NCI-H187 (cell line): Measurements from ENCODE around the gene KISS1R.
"Not testable (repeated sequence)": the region's sequence is repeated elsewhere in the genome, so short reads cannot be mapped to it uniquely, and the experiment has no call there.

Experiments used
- DNase-seq, 2 experiments: peaks; one replicate each; lab custom pipeline; 2025; lab: John Stamatoyannopoulos, UW

Gene KISS1R

GRCh38 chr19:953445-954271 lies 36.5 kb downstream of the KISS1R start:
- DNase-seq = no peak

GRCh38 chr19:954272-954671 lies 37.1 kb downstream of the KISS1R start:
- no peak for DNase-seq

GRCh38 chr19:954672-955494 lies 37.8 kb downstream of the KISS1R start:
- no peak for DNase-seq

- no peak for DNase-seq
Observed at GRCh38 chr19:955803-956765, 39.0 kb downstream of the KISS1R start.

GRCh38 chr19:956766-957440 lies 39.8 kb downstream of the KISS1R start:
- DNase-seq = no peak

GRCh38 chr19:957578-957977 lies 40.4 kb downstream of the KISS1R start:
- DNase-seq = not testable (repeated sequence)

GRCh38 chr19:958967-959855 lies 42.1 kb downstream of the KISS1R start:
- DNase-seq = no peak

- DNase-seq = no peak
Observed at GRCh38 chr19:960020-960419, 42.9 kb downstream of the KISS1R start.

- DNase-seq = no peak
Observed at GRCh38 chr19:960601-960938, 43.4 kb downstream of the KISS1R start.

- DNase-seq = no peak
Observed at GRCh38 chr19:961866-962620, 44.9 kb downstream of the KISS1R start.

GRCh38 chr19:962683-963400 lies 45.7 kb downstream of the KISS1R start:
- no peak for DNase-seq

GRCh38 chr19:963486-963951 lies 46.4 kb downstream of the KISS1R start:
- DNase-seq = no peak

- DNase-seq = no peak
Observed at GRCh38 chr19:964116-964520, 47.0 kb downstream of the KISS1R start.

GRCh38 chr19:964761-965694 lies 47.9 kb downstream of the KISS1R start:
- no peak for DNase-seq

GRCh38 chr19:966485-967088 lies 49.5 kb downstream of the KISS1R start:
- DNase-seq = no peak
